ENCODE results near the gene PDLIM3. TPM values are rescaled to one million over a fixed set of nuclear protein-coding genes. Genes with fewer than 3 reads are reported as not detected.

The PDLIM3 gene
- polyA plus RNA-seq, 1 of the 3 experiments (the other 2 are of a cell fraction), result 0.08 TPM

- Histone ChIP-seq H3K79me2 (ENCODE audit: insufficient read depth) (no peaks in the 10 kb centered on the region), H3K4me3 (ENCODE audit: low read depth in 2 of 2, low read length in 1 of 2) (no peak overlapping the region), H3F3A (replicated peaks; ENCODE audit: insufficient read depth) (no peaks in the 10 kb centered on the region), H4K20me1 (ENCODE audit: insufficient read depth) (no peaks in the 10 kb centered on the region), H3K27me3 (ENCODE audit: insufficient read depth) (no peaks in the 10 kb centered on the region), H3K9me3 (peaks cover 7% of the 10 kb centered on the region), H3K4me2 (no peak overlapping the region), H3K27ac (ENCODE audit: low read depth in 2 of 2, low read length in 1 of 2) (no peak overlapping the region), H2AFZ (ENCODE audit: low read depth) (no peak overlapping the region), H3K9ac (no peak overlapping the region), H3K4me1 (ENCODE audit: control insufficient read depth in 1 of 2, insufficient read depth in 2 of 2, low read depth in 1 of 2, low read length in 1 of 2) (no peaks in the 10 kb centered on the region), H3K9me2 (no peaks in the 10 kb centered on the region), H3K36me3 (replicated peaks in 1 of 2; ENCODE audit: control insufficient read depth in 1 of 2, insufficient read depth in 2 of 2, low read length in 1 of 2) (no peaks in the 10 kb centered on the region)
- ChIA-PET CTCF (no interaction called here), POLR2A (no interaction called here)
- DNase-seq, result no peak
- TF ChIP-seq, protein P1, sequence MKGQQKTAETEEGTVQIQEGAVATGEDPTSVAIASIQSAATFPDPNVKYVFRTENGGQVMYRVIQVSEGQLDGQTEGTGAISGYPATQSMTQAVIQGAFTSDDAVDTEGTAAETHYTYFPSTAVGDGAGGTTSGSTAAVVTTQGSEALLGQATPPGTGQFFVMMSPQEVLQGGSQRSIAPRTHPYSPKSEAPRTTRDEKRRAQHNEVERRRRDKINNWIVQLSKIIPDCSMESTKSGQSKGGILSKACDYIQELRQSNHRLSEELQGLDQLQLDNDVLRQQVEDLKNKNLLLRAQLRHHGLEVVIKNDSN (IDR thresholded peaks at IDR 0.05; ENCODE audit: borderline replicate concordance, low read depth), result no peak
- WGBS (ENCODE audit: low lambda C conversion rate), result 63% methylated on average over 4 of the region's 7 CpGs
Measured at GRCh38 chr4:185523862-185524261, 11.4 kb downstream of the PDLIM3 start.

DNA sequence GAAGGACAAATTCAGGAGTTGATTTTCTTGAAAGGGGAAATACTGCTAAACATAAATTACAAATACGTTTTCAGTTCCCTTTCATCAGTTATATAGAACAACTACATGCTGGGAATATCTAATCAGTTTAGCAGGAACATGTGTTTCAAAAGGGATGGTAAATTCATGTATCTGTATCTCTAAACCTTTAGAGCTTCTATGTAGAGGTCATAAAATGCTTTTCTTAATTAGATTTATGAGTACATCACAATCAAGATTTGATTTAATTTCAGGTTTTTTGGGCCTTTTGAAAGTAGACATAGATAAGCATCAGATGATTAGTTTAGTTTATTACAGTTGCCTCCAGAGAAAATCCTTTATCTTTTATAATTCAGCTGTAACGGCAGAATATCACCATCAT, 12.9 kb downstream of the PDLIM3 start:
- no peak overlapping the region for H3K27ac ChIP-seq (ENCODE audit: low read depth in 2 of 2, low read length in 1 of 2)
- H3K4me2 ChIP-seq, result no peak overlapping the region
- H3K9me3 ChIP-seq, result peaks cover 7% of the 10 kb centered on the region
- H3K36me3 ChIP-seq (replicated peaks in 1 of 2; ENCODE audit: control insufficient read depth in 1 of 2, insufficient read depth in 2 of 2, low read length in 1 of 2), result no peaks in the 10 kb centered on the region
- H3F3A ChIP-seq (replicated peaks; ENCODE audit: insufficient read depth), result no peaks in the 10 kb centered on the region
- POLR2A ChIA-PET, result no interaction called here
- TF ChIP-seq, protein P2, sequence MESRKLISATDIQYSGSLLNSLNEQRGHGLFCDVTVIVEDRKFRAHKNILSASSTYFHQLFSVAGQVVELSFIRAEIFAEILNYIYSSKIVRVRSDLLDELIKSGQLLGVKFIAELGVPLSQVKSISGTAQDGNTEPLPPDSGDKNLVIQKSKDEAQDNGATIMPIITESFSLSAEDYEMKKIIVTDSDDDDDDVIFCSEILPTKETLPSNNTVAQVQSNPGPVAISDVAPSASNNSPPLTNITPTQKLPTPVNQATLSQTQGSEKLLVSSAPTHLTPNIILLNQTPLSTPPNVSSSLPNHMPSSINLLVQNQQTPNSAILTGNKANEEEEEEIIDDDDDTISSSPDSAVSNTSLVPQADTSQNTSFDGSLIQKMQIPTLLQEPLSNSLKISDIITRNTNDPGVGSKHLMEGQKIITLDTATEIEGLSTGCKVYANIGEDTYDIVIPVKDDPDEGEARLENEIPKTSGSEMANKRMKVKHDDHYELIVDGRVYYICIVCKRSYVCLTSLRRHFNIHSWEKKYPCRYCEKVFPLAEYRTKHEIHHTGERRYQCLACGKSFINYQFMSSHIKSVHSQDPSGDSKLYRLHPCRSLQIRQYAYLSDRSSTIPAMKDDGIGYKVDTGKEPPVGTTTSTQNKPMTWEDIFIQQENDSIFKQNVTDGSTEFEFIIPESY (IDR thresholded peaks at IDR 0.05; ENCODE audit: borderline replicate concordance, low read depth), result no peak
- no peak for TF ChIP-seq GATA2 (CRISPR knock-in tag; IDR thresholded peaks at IDR 0.05)
- TF ChIP-seq TCF12 (IDR thresholded peaks at IDR 0.05), result no peak
- TF ChIP-seq, protein P3, sequence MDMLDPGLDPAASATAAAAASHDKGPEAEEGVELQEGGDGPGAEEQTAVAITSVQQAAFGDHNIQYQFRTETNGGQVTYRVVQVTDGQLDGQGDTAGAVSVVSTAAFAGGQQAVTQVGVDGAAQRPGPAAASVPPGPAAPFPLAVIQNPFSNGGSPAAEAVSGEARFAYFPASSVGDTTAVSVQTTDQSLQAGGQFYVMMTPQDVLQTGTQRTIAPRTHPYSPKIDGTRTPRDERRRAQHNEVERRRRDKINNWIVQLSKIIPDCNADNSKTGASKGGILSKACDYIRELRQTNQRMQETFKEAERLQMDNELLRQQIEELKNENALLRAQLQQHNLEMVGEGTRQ (IDR thresholded peaks at IDR 0.05; ENCODE audit: borderline replicate concordance, low read depth, low read length), result no peak
- no peaks in the 10 kb centered on the region for H3K79me2 ChIP-seq (ENCODE audit: insufficient read depth)
- H3K9me2 ChIP-seq, result no peaks in the 10 kb centered on the region
- H3K4me1 ChIP-seq (ENCODE audit: control insufficient read depth in 1 of 2, insufficient read depth in 2 of 2, low read depth in 1 of 2, low read length in 1 of 2), result no peaks in the 10 kb centered on the region
- no peak overlapping the region for H3K9ac ChIP-seq
- no peak for DNase-seq
- CTCF ChIA-PET, result no interaction called here
- no peaks in the 10 kb centered on the region for H4K20me1 ChIP-seq (ENCODE audit: insufficient read depth)
- no peak overlapping the region for H3K4me3 ChIP-seq (ENCODE audit: low read depth in 2 of 2, low read length in 1 of 2)
- H3K27me3 ChIP-seq (ENCODE audit: insufficient read depth), result no peaks in the 10 kb centered on the region
- WGBS (ENCODE audit: low lambda C conversion rate), result no CpG with 5 or more reads among the region's 2 CpGs
- H2AFZ ChIP-seq (ENCODE audit: low read depth), result no peak overlapping the region

- no peaks in the 10 kb centered on the region for H3K9me2 ChIP-seq
- POLR2A ChIA-PET, result no interaction called here
- TF ChIP-seq SIN3A (IDR thresholded peaks at IDR 0.05; ENCODE audit: borderline replicate concordance, low read depth, low read length), result no peak
- TF ChIP-seq EZH2phosphoT487 (IDR thresholded peaks at IDR 0.05; ENCODE audit: borderline replicate concordance, low read depth), result no peak
- TF ChIP-seq NFIC (IDR thresholded peaks at IDR 0.05; ENCODE audit: borderline replicate concordance), result no peak
- TF ChIP-seq SMC3 (IDR thresholded peaks at IDR 0.05; ENCODE audit: low read depth, low read length), result no peak
- TF ChIP-seq TCF12 (IDR thresholded peaks at IDR 0.05), result no peak
- TF ChIP-seq YY1 (IDR thresholded peaks at IDR 0.05; ENCODE audit: low read depth), result no peak
- TF ChIP-seq JUND (IDR thresholded peaks at IDR 0.05), result no peak
- no peak for TF ChIP-seq NRF1 (IDR thresholded peaks at IDR 0.05; ENCODE audit: low read depth, low read length)
- TF ChIP-seq RCOR1 (IDR thresholded peaks at IDR 0.05; ENCODE audit: low read length), result no peak
- TF ChIP-seq TEAD4 (IDR thresholded peaks at IDR 0.05; ENCODE audit: borderline replicate concordance, insufficient read depth), result no peak
- no peak for TF ChIP-seq FOXM1 (IDR thresholded peaks at IDR 0.05; ENCODE audit: low read depth)
- TF ChIP-seq EP300 (IDR thresholded peaks at IDR 0.05; ENCODE audit: borderline replicate concordance in 1 of 2, low read depth in 1 of 2, low read length in 1 of 2), result no peak
- no peak for TF ChIP-seq CHD2 (IDR thresholded peaks at IDR 0.05; ENCODE audit: low read length, partially characterized antibody)
- TF ChIP-seq GABPA (IDR thresholded peaks at IDR 0.05; ENCODE audit: low read depth), result no peak
Measured at GRCh38 chr4:185520119-185520518, 15.2 kb downstream of the PDLIM3 start.

More at GRCh38 chr4:185520119-185520518, 15.2 kb downstream of the PDLIM3 start:
- Histone ChIP-seq H3K36me3 (replicated peaks in 1 of 2; ENCODE audit: control insufficient read depth in 1 of 2, insufficient read depth in 2 of 2, low read length in 1 of 2) (no peaks in the 10 kb centered on the region), H4K20me1 (ENCODE audit: insufficient read depth) (no peaks in the 10 kb centered on the region), H3K9me3 (no peaks in the 10 kb centered on the region), H3K4me3 (ENCODE audit: low read depth in 2 of 2, low read length in 1 of 2) (no peak overlapping the region), H3K9ac (no peak overlapping the region), H3K4me1 (ENCODE audit: control insufficient read depth in 1 of 2, insufficient read depth in 2 of 2, low read depth in 1 of 2, low read length in 1 of 2) (no peaks in the 10 kb centered on the region), H3F3A (replicated peaks; ENCODE audit: insufficient read depth) (no peaks in the 10 kb centered on the region), H2AFZ (ENCODE audit: low read depth) (no peak overlapping the region), H3K79me2 (ENCODE audit: insufficient read depth) (no peaks in the 10 kb centered on the region; the same call in 1 of the 2 replicates), H3K4me2 (no peak overlapping the region), H3K27me3 (ENCODE audit: insufficient read depth) (no peaks in the 10 kb centered on the region), H3K27ac (ENCODE audit: low read depth in 2 of 2, low read length in 1 of 2) (no peak overlapping the region)
- WGBS (ENCODE audit: low lambda C conversion rate), result 70% methylated on average over 4 of the region's 4 CpGs
- CTCF ChIA-PET, result interaction anchor here (0.7 kb wide), 1 partner anchor 12 kb away, joined by 3 read pairs; no protein-coding TSS in a partner anchor
- no peak for DNase-seq
